ENCODE results near the gene CCNF. TPM values are rescaled to one million over a fixed set of nuclear protein-coding genes. Genes with fewer than 3 reads are reported as not detected.

Gene CCNF
- total and polyA plus RNA-seq, 4 donors: 2.0 to 7.5 (median 2.8) TPM

GRCh38 chr16:2472885-2473445, 43.7 kb downstream of the CCNF start:
- no peak overlapping the region for H3K27ac ChIP-seq (ENCODE audit: low read depth in 1 of 2, low read length in 1 of 2)
- DNase-seq (no peak), ATAC-seq (ENCODE audit: insufficient read depth, low FRiP score) (no peak)
- TF ChIP-seq, protein P1, sequence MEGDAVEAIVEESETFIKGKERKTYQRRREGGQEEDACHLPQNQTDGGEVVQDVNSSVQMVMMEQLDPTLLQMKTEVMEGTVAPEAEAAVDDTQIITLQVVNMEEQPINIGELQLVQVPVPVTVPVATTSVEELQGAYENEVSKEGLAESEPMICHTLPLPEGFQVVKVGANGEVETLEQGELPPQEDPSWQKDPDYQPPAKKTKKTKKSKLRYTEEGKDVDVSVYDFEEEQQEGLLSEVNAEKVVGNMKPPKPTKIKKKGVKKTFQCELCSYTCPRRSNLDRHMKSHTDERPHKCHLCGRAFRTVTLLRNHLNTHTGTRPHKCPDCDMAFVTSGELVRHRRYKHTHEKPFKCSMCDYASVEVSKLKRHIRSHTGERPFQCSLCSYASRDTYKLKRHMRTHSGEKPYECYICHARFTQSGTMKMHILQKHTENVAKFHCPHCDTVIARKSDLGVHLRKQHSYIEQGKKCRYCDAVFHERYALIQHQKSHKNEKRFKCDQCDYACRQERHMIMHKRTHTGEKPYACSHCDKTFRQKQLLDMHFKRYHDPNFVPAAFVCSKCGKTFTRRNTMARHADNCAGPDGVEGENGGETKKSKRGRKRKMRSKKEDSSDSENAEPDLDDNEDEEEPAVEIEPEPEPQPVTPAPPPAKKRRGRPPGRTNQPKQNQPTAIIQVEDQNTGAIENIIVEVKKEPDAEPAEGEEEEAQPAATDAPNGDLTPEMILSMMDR (IDR thresholded peaks at IDR 0.05; ENCODE audit: control extremely low read depth, extremely low read depth): no peak
- H3K9me3 ChIP-seq (ENCODE audit: control insufficient read depth in 4 of 4, insufficient read depth in 3 of 4, low read length in 3 of 4): no peaks in the 10 kb centered on the region
- no peak overlapping the region for H3K4me3 ChIP-seq
- peaks cover 0 to 2% (median 0%) of the 10 kb centered on the region in 4 donors for H3K36me3 ChIP-seq (ENCODE audit: control insufficient read depth in 4 of 4, insufficient read depth in 4 of 4, low read length in 4 of 4)
- 84 to 90% methylated on average over 14 of the region's 14 CpGs for WGBS, 2 donors
- H3K4me1 ChIP-seq (ENCODE audit: control insufficient read depth in 5 of 5, insufficient read depth in 5 of 5, low read length in 5 of 5): peaks cover 8 to 74% (median 21%) of the 10 kb centered on the region in 5 donors
- peaks cover 0 to 8% (median 0%) of the 10 kb centered on the region in 3 donors for H3K27me3 ChIP-seq (ENCODE audit: control insufficient read depth in 3 of 3, insufficient read depth in 3 of 3, low read length in 2 of 3)
- no peak overlapping the region for H3K9ac ChIP-seq (ENCODE audit: insufficient read depth in 1 of 2, low read length in 2 of 2)

- WGBS, 2 donors: 1 to 5% methylated on average over 43 to 49 of the region's 49 CpGs
- H3K27ac ChIP-seq (ENCODE audit: low read depth in 1 of 2, low read length in 1 of 2): no peak overlapping the region
- H3K27me3 ChIP-seq (ENCODE audit: control insufficient read depth in 3 of 3, insufficient read depth in 3 of 3, low read length in 2 of 3): peaks cover 0 to 8% (median 0%) of the 10 kb centered on the region in 3 donors
- no peak for DNase-seq
- no peak overlapping the region for H3K9ac ChIP-seq (ENCODE audit: insufficient read depth in 1 of 2, low read length in 2 of 2)
- H3K4me3 ChIP-seq: no peak overlapping the region
- no peaks in the 10 kb centered on the region for H3K9me3 ChIP-seq (ENCODE audit: control insufficient read depth in 4 of 4, insufficient read depth in 3 of 4, low read length in 3 of 4)
- ATAC-seq (ENCODE audit: insufficient read depth, low FRiP score): no peak
- TF ChIP-seq, protein P1 (IDR thresholded peaks at IDR 0.05; ENCODE audit: control extremely low read depth, extremely low read depth): no peak
- H3K4me1 ChIP-seq (ENCODE audit: control insufficient read depth in 5 of 5, insufficient read depth in 5 of 5, low read length in 5 of 5): peaks cover 8 to 74% (median 23%) of the 10 kb centered on the region in 5 donors
- peaks cover 0 to 2% (median 0%) of the 10 kb centered on the region in 4 donors for H3K36me3 ChIP-seq (ENCODE audit: control insufficient read depth in 4 of 4, insufficient read depth in 4 of 4, low read length in 4 of 4)
These were observed 44.2 kb downstream of the CCNF start for GRCh38 chr16:2473446-2473926.

GRCh38 chr16:2473999-2474876, 45.0 kb downstream of the CCNF start:
- peaks cover 0 to 2% (median 0%) of the 10 kb centered on the region in 4 donors for H3K36me3 ChIP-seq (ENCODE audit: control insufficient read depth in 4 of 4, insufficient read depth in 4 of 4, low read length in 4 of 4)
- H3K4me3 ChIP-seq: peak overlapping the region; percentile 65
- peaks cover 0 to 4% (median 0%) of the 10 kb centered on the region in 3 donors for H3K27me3 ChIP-seq (ENCODE audit: control insufficient read depth in 3 of 3, insufficient read depth in 3 of 3, low read length in 2 of 3)
- TF ChIP-seq, protein P1 (IDR thresholded peaks at IDR 0.05; ENCODE audit: control extremely low read depth, extremely low read depth): peak; percentile 59
- no peaks in the 10 kb centered on the region for H3K9me3 ChIP-seq (ENCODE audit: control insufficient read depth in 4 of 4, insufficient read depth in 3 of 4, low read length in 3 of 4)
- H3K9ac ChIP-seq (ENCODE audit: insufficient read depth in 1 of 2, low read length in 2 of 2): no peak overlapping the region
- ATAC-seq (ENCODE audit: insufficient read depth, low FRiP score) (peak; percentile 37), DNase-seq (peak in 2 of 3 donors; percentile 46 to 66)
- peak overlapping the region; percentile 87 to 89 for H3K27ac ChIP-seq (ENCODE audit: low read depth in 1 of 2, low read length in 1 of 2)
- 0 to 1% methylated on average over 89 to 100 of the region's 100 CpGs for WGBS, 2 donors
- H3K4me1 ChIP-seq (ENCODE audit: control insufficient read depth in 5 of 5, insufficient read depth in 5 of 5, low read length in 5 of 5): peaks cover 8 to 67% (median 18%) of the 10 kb centered on the region in 5 donors
